Raji (cell line): Measurements from ENCODE around the gene CACNB2.

Experiments used
- POLR2A ChIP-seq: IDR thresholded peaks from 2 replicates; pipeline ENCODE4 v1.6.1; 2011; ENCODE audit warnings: low read depth, low read length, control low read depth; ENCODE audit not compliant: insufficient read depth

Gene CACNB2

GRCh38 chr10:18424200-18424599, 284.0 kb downstream of the CACNB2 start:
- no peak for TF ChIP-seq POLR2A

GRCh38 chr10:18429335-18429734, 289.1 kb downstream of the CACNB2 start:
- TF ChIP-seq POLR2A: no peak

- TF ChIP-seq POLR2A: no peak
These were observed 296.7 kb downstream of the CACNB2 start for GRCh38 chr10:18436902-18437301.

- TF ChIP-seq POLR2A: no peak
These were observed 297.3 kb downstream of the CACNB2 start for GRCh38 chr10:18437486-18437885.

GRCh38 chr10:18438361-18439126, 298.3 kb downstream of the CACNB2 start:
- TF ChIP-seq POLR2A: no peak

- no peak for TF ChIP-seq POLR2A
These were observed 299.4 kb downstream of the CACNB2 start for GRCh38 chr10:18439601-18440000.

- no peak for TF ChIP-seq POLR2A
These were observed 306.0 kb downstream of the CACNB2 start for GRCh38 chr10:18446205-18446604.

GRCh38 chr10:18449611-18450026, 309.4 kb downstream of the CACNB2 start:
- TF ChIP-seq POLR2A: no peak

- no peak for TF ChIP-seq POLR2A
These were observed 310.1 kb downstream of the CACNB2 start for GRCh38 chr10:18450298-18450697.

- TF ChIP-seq POLR2A: no peak
These were observed 315.1 kb downstream of the CACNB2 start for GRCh38 chr10:18455086-18455884.

GRCh38 chr10:18456984-18457383, 316.8 kb downstream of the CACNB2 start:
- TF ChIP-seq POLR2A: no peak

GRCh38 chr10:18460032-18460431, 319.8 kb downstream of the CACNB2 start:
- TF ChIP-seq POLR2A: no peak

- no peak for TF ChIP-seq POLR2A
These were observed 323.5 kb downstream of the CACNB2 start for GRCh38 chr10:18463673-18464211.

- no peak for TF ChIP-seq POLR2A
These were observed 328.9 kb downstream of the CACNB2 start for GRCh38 chr10:18469125-18469524.

- no peak for TF ChIP-seq POLR2A
These were observed 332.8 kb downstream of the CACNB2 start for GRCh38 chr10:18472977-18473376.

- no peak for TF ChIP-seq POLR2A
These were observed 333.3 kb downstream of the CACNB2 start for GRCh38 chr10:18473424-18474117.

- TF ChIP-seq POLR2A: no peak
These were observed 333.9 kb downstream of the CACNB2 start for GRCh38 chr10:18474118-18474455.
